Loucy (cell line): Measurements from ENCODE around the gene DLGAP4.

ENCODE experiments used
- H2AFZ ChIP-seq: fragments of 200-600 bp; sonication (generic); 2 replicates; pipeline ENCODE4 v1.6.0; 2016; ENCODE audit warnings: antibody characterized with exemption, mild to moderate bottlenecking, low read length, moderate library complexity
- H3F3A ChIP-seq: fragments of 200-600 bp; 2 replicates; pipeline ENCODE4 v1.6.0; 2016; ENCODE audit warnings: antibody characterized with exemption, low read depth, mild to moderate bottlenecking
- H3K27me3 ChIP-seq: fragments of 200-600 bp; sonication (generic); 2 replicates; pipeline ENCODE4 v1.6.1; 2014; ENCODE audit warnings: low read length, mild to moderate bottlenecking; ENCODE audit not compliant: insufficient read depth, poor library complexity, severe bottlenecking
- H3K36me3 ChIP-seq: fragments of 200-600 bp; sonication (generic); 2 replicates; pipeline ENCODE4 v1.6.1; 2016; ENCODE audit warnings: low read length; ENCODE audit not compliant: insufficient read depth
- H3K4me1 ChIP-seq: fragments of 200-600 bp; sonication (generic); 2 replicates; pipeline ENCODE4 v1.5.1; 2014; ENCODE audit warnings: low read length, mild to moderate bottlenecking; ENCODE audit not compliant: insufficient read depth, poor library complexity, severe bottlenecking
- H3K4me2 ChIP-seq: fragments of 200-600 bp; sonication (generic); 2 replicates; pipeline ENCODE4 v1.6.0; 2014; ENCODE audit warnings: antibody characterized with exemption, low read length, low read depth, mild to moderate bottlenecking; ENCODE audit not compliant: poor library complexity, severe bottlenecking
- H3K4me3 ChIP-seq: fragments of 200-600 bp; sonication (generic); 2 replicates; pipeline ENCODE4 v1.5.1; 2014; ENCODE audit warnings: low read length, mild to moderate bottlenecking, mixed read lengths; ENCODE audit not compliant: poor library complexity, severe bottlenecking
- H3K79me2 ChIP-seq: fragments of 200-600 bp; sonication (generic); 2 replicates; pipeline ENCODE4 v1.6.1; 2014; ENCODE audit warnings: low read length; ENCODE audit not compliant: insufficient read depth
- H3K9ac ChIP-seq: fragments of 200-600 bp; sonication (generic); 2 replicates; pipeline ENCODE4 v1.6.0; 2014; ENCODE audit warnings: mild to moderate bottlenecking, low read depth, low read length, moderate library complexity; ENCODE audit not compliant: poor library complexity, severe bottlenecking
- H3K9me2 ChIP-seq: fragments of 200-600 bp; sonication (generic); replicated peaks from 2 replicates; pipeline ENCODE4 v1.6.1; 2016; ENCODE audit warnings: low read depth, low read length, mixed read lengths
- H3K9me3 ChIP-seq: fragments of 200-600 bp; sonication (generic); 2 replicates; pipeline ENCODE4 v1.6.1; 2014; ENCODE audit warnings: mild to moderate bottlenecking, antibody characterized with exemption, low read length, low read depth; ENCODE audit not compliant: insufficient read depth
- H4K20me1 ChIP-seq: fragments of 200-600 bp; sonication (generic); 2 replicates; pipeline ENCODE4 v1.6.0; 2014; ENCODE audit warnings: antibody characterized with exemption, low read length, mild to moderate bottlenecking; ENCODE audit not compliant: insufficient read depth, poor library complexity, severe bottlenecking
- EZH2phosphoT487 ChIP-seq: fragments of 200-600 bp; IDR thresholded peaks from 2 replicates; pipeline ENCODE4 v1.6.1; 2018; ENCODE audit warnings: antibody characterized with exemption, mild to moderate bottlenecking, moderate library complexity, borderline replicate concordance
- TF ChIP-seq, protein P1 (sequence below): fragments of 200-600 bp; sonication (generic); conservative IDR thresholded peaks from 2 replicates; pipeline ENCODE4 v1.5.1; 2014; ENCODE audit warnings: mild to moderate bottlenecking, antibody characterized with exemption, low read length

DLGAP4 gene

DNA sequence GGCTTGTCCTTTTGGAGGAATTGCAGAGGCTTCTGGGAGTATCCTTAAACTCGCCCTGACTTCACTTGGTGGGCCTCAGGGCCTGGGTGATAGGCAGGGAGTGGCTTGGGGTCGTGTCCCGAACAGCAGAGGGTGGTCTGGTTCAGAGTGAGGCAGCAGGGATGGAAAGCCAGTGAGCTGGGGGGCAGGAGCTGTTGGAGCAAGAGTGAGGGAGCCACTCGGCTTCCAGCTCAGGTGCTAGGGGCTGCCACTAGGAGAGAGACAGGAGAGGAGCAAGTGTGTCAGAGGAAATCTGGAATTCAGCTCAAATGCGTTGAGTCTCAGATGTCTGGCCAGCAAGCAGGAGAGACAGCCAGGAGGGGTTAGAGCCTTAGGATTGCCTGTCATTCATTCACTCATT, 85.8 kb downstream of the DLGAP4 start:
- no peak overlapping the region for H3K4me2 ChIP-seq
- no peaks in the 10 kb centered on the region for H3K4me1 ChIP-seq
- no peaks in the 10 kb centered on the region for H3K9me2 ChIP-seq
- no peaks in the 10 kb centered on the region for H3F3A ChIP-seq
- H3K36me3 ChIP-seq = no peaks in the 10 kb centered on the region
- TF ChIP-seq, protein P1, sequence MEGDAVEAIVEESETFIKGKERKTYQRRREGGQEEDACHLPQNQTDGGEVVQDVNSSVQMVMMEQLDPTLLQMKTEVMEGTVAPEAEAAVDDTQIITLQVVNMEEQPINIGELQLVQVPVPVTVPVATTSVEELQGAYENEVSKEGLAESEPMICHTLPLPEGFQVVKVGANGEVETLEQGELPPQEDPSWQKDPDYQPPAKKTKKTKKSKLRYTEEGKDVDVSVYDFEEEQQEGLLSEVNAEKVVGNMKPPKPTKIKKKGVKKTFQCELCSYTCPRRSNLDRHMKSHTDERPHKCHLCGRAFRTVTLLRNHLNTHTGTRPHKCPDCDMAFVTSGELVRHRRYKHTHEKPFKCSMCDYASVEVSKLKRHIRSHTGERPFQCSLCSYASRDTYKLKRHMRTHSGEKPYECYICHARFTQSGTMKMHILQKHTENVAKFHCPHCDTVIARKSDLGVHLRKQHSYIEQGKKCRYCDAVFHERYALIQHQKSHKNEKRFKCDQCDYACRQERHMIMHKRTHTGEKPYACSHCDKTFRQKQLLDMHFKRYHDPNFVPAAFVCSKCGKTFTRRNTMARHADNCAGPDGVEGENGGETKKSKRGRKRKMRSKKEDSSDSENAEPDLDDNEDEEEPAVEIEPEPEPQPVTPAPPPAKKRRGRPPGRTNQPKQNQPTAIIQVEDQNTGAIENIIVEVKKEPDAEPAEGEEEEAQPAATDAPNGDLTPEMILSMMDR = no peak
- no peak for TF ChIP-seq EZH2phosphoT487
- no peak overlapping the region for H2AFZ ChIP-seq
- no peak overlapping the region for H3K9ac ChIP-seq
- H3K4me3 ChIP-seq = no peak overlapping the region
- no peaks in the 10 kb centered on the region for H3K79me2 ChIP-seq
- H3K27me3 ChIP-seq = no peaks in the 10 kb centered on the region
- no peaks in the 10 kb centered on the region for H3K9me3 ChIP-seq
- no peaks in the 10 kb centered on the region for H4K20me1 ChIP-seq

DNA sequence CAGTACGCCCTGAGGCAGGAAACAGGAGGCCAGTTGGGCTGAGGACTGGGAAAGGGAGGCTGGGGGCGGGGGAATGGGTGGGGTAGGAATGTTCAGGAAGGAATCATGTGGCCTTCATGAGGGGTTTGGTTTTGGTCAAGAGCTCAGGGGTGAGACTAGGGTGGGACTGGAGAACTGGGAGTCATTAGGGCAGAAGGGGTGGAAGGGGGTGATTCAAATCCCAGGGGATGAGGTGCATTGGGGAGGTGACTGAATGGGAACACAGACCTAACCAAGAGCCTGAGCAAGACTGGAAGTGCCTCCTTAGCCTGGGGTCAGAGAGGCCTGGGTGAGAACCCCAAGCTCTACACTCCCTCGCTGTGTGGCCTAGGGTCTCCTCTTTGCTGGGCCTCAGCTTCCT, 86.8 kb downstream of the DLGAP4 start:
- H3K27me3 ChIP-seq = no peaks in the 10 kb centered on the region
- H3K9me3 ChIP-seq = no peaks in the 10 kb centered on the region
- H4K20me1 ChIP-seq = no peaks in the 10 kb centered on the region
- H3K4me1 ChIP-seq = no peaks in the 10 kb centered on the region
- no peak for TF ChIP-seq EZH2phosphoT487
- TF ChIP-seq, protein P1 = no peak
- no peak overlapping the region for H3K9ac ChIP-seq
- no peaks in the 10 kb centered on the region for H3K9me2 ChIP-seq
- no peaks in the 10 kb centered on the region for H3F3A ChIP-seq
- no peak overlapping the region for H3K4me2 ChIP-seq
- no peak overlapping the region for H3K4me3 ChIP-seq
- no peaks in the 10 kb centered on the region for H3K36me3 ChIP-seq
- H2AFZ ChIP-seq = no peak overlapping the region
- H3K79me2 ChIP-seq = no peaks in the 10 kb centered on the region

DNA sequence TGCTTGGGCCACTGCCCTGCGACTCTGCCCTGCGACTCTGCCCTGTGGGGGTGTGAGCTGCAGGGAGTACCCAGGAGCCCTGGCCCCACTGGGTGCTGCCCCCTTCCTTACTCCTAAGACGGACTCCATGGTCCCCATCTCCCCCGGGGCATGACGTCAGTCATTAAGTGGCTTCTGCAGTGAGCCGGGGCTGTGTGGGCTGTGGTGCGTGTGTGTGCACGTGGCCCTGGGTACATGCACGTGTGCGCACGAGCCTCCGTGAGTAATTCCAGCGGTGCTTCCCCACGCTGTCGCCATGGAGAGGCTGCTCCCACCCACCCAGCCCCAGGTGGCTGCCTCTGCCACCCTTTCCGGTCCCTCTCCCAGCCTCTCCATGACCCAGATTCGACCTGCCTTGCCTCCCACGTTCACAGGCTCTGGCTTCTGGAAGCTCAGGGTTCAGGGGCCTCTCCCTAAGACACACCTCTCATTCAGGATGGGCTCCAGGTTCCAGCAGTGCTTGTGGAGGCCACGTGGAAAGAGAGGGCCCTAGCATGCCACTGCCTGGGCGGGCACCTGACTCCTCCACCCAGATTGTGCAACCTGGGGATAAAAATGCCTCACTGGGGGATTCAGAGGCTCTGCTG, 88.3 kb downstream of the DLGAP4 start:
- no peaks in the 10 kb centered on the region for H3K4me1 ChIP-seq
- no peak overlapping the region for H3K4me3 ChIP-seq
- no peaks in the 10 kb centered on the region for H3K79me2 ChIP-seq
- H3K36me3 ChIP-seq = no peaks in the 10 kb centered on the region
- H3K9me2 ChIP-seq = no peaks in the 10 kb centered on the region
- H3K4me2 ChIP-seq = no peak overlapping the region
- TF ChIP-seq, protein P1 = no peak
- no peak for TF ChIP-seq EZH2phosphoT487
- no peaks in the 10 kb centered on the region for H3F3A ChIP-seq
- no peaks in the 10 kb centered on the region for H3K27me3 ChIP-seq
- no peaks in the 10 kb centered on the region for H4K20me1 ChIP-seq
- H3K9ac ChIP-seq = no peak overlapping the region
- no peaks in the 10 kb centered on the region for H3K9me3 ChIP-seq
- no peak overlapping the region for H2AFZ ChIP-seq
